Right atrium auricular region (tissue), 2 donors: ENCODE results near the gene ANKS1B. TPM values are rescaled to one million over a fixed set of nuclear protein-coding genes. Genes with fewer than 3 reads are reported as not detected.

ENCODE experiments used
- DNase-seq: peaks from one replicate; pipeline ENCODE4 v3.0.0-alpha.2; 2019; ENCODE audit warnings: low spot score
- H3K27ac ChIP-seq, 2 donors: fragments of 200-600 bp; sonication (generic); 1 replicate in 1 of 2; 2 replicates in 1 of 2; pipeline ENCODE4 v1.5.1; 2016 to 2019
- H3K27me3 ChIP-seq, 2 donors: fragments of 200-600 bp; sonication (generic); one replicate each; pipeline versions ENCODE4 v1.5.1 to v1.6.0; 2017 to 2019
- H3K36me3 ChIP-seq: fragments of 200-600 bp; sonication (generic); one replicate; pipeline ENCODE4 v1.5.1; 2016
- H3K4me1 ChIP-seq, 2 donors: fragments of 200-600 bp; sonication (generic); one replicate each; pipeline versions ENCODE4 v1.5.1 to v1.6.0; 2017 to 2019
- H3K4me3 ChIP-seq, 2 donors: fragments of 200-600 bp; sonication (generic); 1 replicate in 1 of 2; 2 replicates in 1 of 2; pipeline ENCODE4 v1.5.1; 2017 to 2019; ENCODE audit warnings: mild to moderate bottlenecking in 1 of 2, moderate library complexity in 1 of 2
- H3K9me3 ChIP-seq, 2 donors: fragments of 200-600 bp; sonication (generic); one replicate each; pipeline ENCODE4 v1.5.1; 2019
- CTCF ChIP-seq, 2 donors: fragments of 200-600 bp; sonication (generic); IDR thresholded peaks; one replicate each; pipeline ENCODE4 v1.5.1; 2019; ENCODE audit warnings: antibody characterized with exemption in 2 of 2
- total RNA-seq, 2 donors: library from RNA; depleted of rRNA; stranded (reverse); fragments of >200 nt; gene quantifications; one replicate each; pipeline ENCODE4 v1.1.0, GENCODE V29; 2016

The ANKS1B gene
- total RNA-seq, 2 donors from 2014 or later = 2.4 to 3.1 TPM

- no peaks in the 10 kb centered on the region for H3K36me3 ChIP-seq
- DNase-seq = no peak
- H3K4me1 ChIP-seq = no peaks in the 10 kb centered on the region
- TF ChIP-seq CTCF (IDR thresholded peaks at IDR 0.05) = no peak
- H3K4me3 ChIP-seq = no peak overlapping the region
- no peaks in the 10 kb centered on the region for H3K27me3 ChIP-seq
- H3K27ac ChIP-seq = no peak overlapping the region
- H3K9me3 ChIP-seq = no peaks in the 10 kb centered on the region
These were observed 842.1 kb downstream of the ANKS1B start for GRCh38 chr12:99142651-99143050.

- no peaks in the 10 kb centered on the region for H3K9me3 ChIP-seq
- H3K27ac ChIP-seq = no peak overlapping the region
- TF ChIP-seq CTCF (IDR thresholded peaks at IDR 0.05) = no peak
- no peaks in the 10 kb centered on the region for H3K4me1 ChIP-seq
- DNase-seq = no peak
- no peaks in the 10 kb centered on the region for H3K27me3 ChIP-seq
- no peak overlapping the region for H3K4me3 ChIP-seq
- H3K36me3 ChIP-seq = no peaks in the 10 kb centered on the region
These were observed 844.6 kb downstream of the ANKS1B start for GRCh38 chr12:99140017-99140720.

GRCh38 chr12:99138393-99138792 lies 846.3 kb downstream of the ANKS1B start:
- TF ChIP-seq CTCF (IDR thresholded peaks at IDR 0.05) = no peak
- Histone ChIP-seq H3K27ac (no peak overlapping the region), H3K9me3 (no peaks in the 10 kb centered on the region), H3K27me3 (no peaks in the 10 kb centered on the region), H3K4me3 (no peak overlapping the region), H3K36me3 (no peaks in the 10 kb centered on the region), H3K4me1 (no peaks in the 10 kb centered on the region)
- DNase-seq = no peak

- no peak overlapping the region for H3K4me3 ChIP-seq
- no peaks in the 10 kb centered on the region for H3K27me3 ChIP-seq
- DNase-seq = no peak
- H3K27ac ChIP-seq = no peak overlapping the region
- no peaks in the 10 kb centered on the region for H3K4me1 ChIP-seq
- no peaks in the 10 kb centered on the region for H3K36me3 ChIP-seq
- H3K9me3 ChIP-seq = no peaks in the 10 kb centered on the region
- TF ChIP-seq CTCF (IDR thresholded peaks at IDR 0.05) = no peak
These were observed 847.4 kb downstream of the ANKS1B start for GRCh38 chr12:99137124-99137855.

GRCh38 chr12:99136516-99136915 lies 848.2 kb downstream of the ANKS1B start:
- H3K36me3 ChIP-seq = no peaks in the 10 kb centered on the region
- H3K9me3 ChIP-seq = no peaks in the 10 kb centered on the region
- TF ChIP-seq CTCF (IDR thresholded peaks at IDR 0.05) = no peak
- no peak overlapping the region for H3K27ac ChIP-seq
- no peak for DNase-seq
- H3K4me3 ChIP-seq = no peak overlapping the region
- no peaks in the 10 kb centered on the region for H3K27me3 ChIP-seq
- peaks cover 0 to 6% of the 10 kb centered on the region in 2 donors for H3K4me1 ChIP-seq
